Thyroid gland (tissue), 4 donors: ENCODE data around the gene STAG3. TPM values are rescaled to one million over a fixed set of nuclear protein-coding genes. Genes with fewer than 3 reads are reported as not detected.
"Not testable (repeated sequence)": the region's sequence is repeated elsewhere in the genome, so short reads cannot be mapped to it uniquely, and the experiment has no call there.

ENCODE experiments used
- DNase-seq, 2 donors: peaks; one replicate each; pipeline ENCODE4 v3.0.0-alpha.2; 2019
- H3K27ac ChIP-seq, 3 donors: fragments of 200-600 bp; sonication (generic); 1 replicate in 2 of 3; 2 replicates in 1 of 3; pipeline ENCODE4 v1.5.1; 2016 to 2019; ENCODE audit warnings: mild to moderate bottlenecking in 1 of 3, moderate library complexity in 1 of 3
- H3K27me3 ChIP-seq: fragments of 200-600 bp; sonication (generic); one replicate; pipeline ENCODE4 v1.5.1; 2019
- H3K36me3 ChIP-seq, 2 donors: fragments of 200-600 bp; sonication (generic); one replicate each; pipeline ENCODE4 v1.5.1; 2016 to 2019
- H3K4me1 ChIP-seq, 2 donors: fragments of 200-600 bp; sonication (generic); one replicate each; pipeline ENCODE4 v1.5.1; 2017 to 2019
- H3K4me3 ChIP-seq, 3 donors: fragments of 200-600 bp; sonication (generic); replicated peaks in 1 of 3; 1 replicate in 2 of 3; 2 replicates in 1 of 3; pipeline ENCODE4 v1.5.1; 2016; ENCODE audit warnings: mild to moderate bottlenecking in 1 of 3
- H3K9me3 ChIP-seq: fragments of 200-600 bp; sonication (generic); one replicate; pipeline ENCODE4 v1.5.1; 2017
- POLR2A ChIP-seq, 2 donors: fragments of 450-650 bp; IDR thresholded peaks; one replicate each; pipeline ENCODE4 v1.6.1; 2017; ENCODE audit warnings: antibody characterized with exemption in 2 of 2, mild to moderate bottlenecking in 2 of 2, moderate library complexity in 1 of 2
- WGBS, 2 donors: methylation state at CpG; one replicate each; pipeline ENCODE4 v1.1.5; 2017; 5-methylcytosine and 5-hydroxymethylcytosine counted together
- intact Hi-C: fragments of 100-400 bp; cut with DNase I; formaldehyde crosslinking; loops from one replicate; pipeline ENCODE4 v1.15.1; 2023
- total RNA-seq, 4 donors: library from RNA; depleted of rRNA; stranded (reverse); fragments of >200 nt; gene quantifications; one replicate each; pipeline ENCODE4 v1.2.3, GENCODE V29; 2016
- TF ChIP-seq, protein P1 (sequence below), 6 experiments: fragments of 200-600 bp in 3 of 6; fragments of 450-650 bp in 3 of 6; sonication (generic) in 3 of 6; IDR thresholded peaks; one replicate each; pipeline ENCODE4 v1.5.1; 2016 to 2019; ENCODE audit warnings: antibody characterized with exemption in 6 of 6, mild to moderate bottlenecking in 2 of 6, inconsistent platforms in 1 of 6, moderate library complexity in 1 of 6

The STAG3 gene
- total RNA-seq, 4 donors from 2014 or later: 0.34 to 2.7 (median 1.5) TPM; not detected in 1

DNA sequence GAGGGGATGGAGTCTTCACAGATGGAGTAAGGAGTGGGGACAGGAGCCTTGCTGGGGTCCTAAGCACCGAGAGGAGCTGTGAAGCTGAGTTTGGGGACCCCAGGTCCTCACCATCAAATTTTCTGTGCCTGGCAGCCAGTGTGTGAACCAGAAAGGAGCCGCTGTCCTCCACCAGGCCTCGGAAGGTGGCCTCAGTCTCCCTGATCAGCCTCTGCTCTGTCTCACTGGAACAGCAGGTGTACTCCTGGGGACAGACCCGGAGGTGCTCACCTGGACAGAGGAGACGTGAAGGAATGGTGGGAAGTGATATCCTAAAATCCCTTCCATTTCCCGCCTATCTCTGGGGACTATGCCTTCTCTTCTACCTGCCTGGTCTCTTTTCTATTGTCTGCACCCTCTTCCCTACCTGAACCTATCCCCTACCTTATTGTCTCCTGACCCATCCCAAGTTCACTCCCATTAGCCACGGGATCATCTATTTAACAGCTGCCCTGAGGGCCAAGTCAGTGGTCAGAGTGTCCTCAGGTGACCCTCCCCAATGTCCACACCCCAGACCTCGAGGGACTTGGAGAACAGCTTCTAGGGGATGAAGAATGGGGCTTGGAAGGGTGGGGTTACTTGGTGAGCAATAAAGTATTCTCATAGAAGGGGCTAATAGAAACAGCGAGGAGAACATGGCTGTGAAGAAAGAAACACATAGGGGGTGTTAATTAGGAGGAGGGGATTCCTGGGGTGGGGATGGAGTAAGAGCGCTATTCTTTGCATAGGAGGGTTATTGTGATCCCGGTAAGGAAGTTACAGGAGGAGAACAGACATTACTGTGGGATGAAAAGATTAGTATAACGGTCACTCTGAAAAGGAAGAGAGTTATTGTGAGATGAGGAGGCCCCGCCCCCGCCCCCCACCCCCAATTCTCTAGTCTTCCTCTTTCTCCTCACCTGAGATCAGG, 1.3 kb upstream of the STAG3 start:
- Histone ChIP-seq H3K4me1 (peaks cover 9 to 13% of the 10 kb centered on the region in 2 donors), H3K4me3 (peak overlapping the region in 1 of 3 donors; percentile 34), H3K27ac (no peak overlapping the region), H3K27me3 (peaks cover 4% of the 10 kb centered on the region), H3K9me3 (no peaks in the 10 kb centered on the region), H3K36me3 (no peaks in the 10 kb centered on the region)
- DNase-seq: no peak
- WGBS, 2 donors: 55 to 57% methylated on average over 14 of the region's 14 CpGs
- intact Hi-C loops: no loop called here
- no peak for TF ChIP-seq POLR2A (IDR thresholded peaks at IDR 0.05)
- TF ChIP-seq, protein P1, sequence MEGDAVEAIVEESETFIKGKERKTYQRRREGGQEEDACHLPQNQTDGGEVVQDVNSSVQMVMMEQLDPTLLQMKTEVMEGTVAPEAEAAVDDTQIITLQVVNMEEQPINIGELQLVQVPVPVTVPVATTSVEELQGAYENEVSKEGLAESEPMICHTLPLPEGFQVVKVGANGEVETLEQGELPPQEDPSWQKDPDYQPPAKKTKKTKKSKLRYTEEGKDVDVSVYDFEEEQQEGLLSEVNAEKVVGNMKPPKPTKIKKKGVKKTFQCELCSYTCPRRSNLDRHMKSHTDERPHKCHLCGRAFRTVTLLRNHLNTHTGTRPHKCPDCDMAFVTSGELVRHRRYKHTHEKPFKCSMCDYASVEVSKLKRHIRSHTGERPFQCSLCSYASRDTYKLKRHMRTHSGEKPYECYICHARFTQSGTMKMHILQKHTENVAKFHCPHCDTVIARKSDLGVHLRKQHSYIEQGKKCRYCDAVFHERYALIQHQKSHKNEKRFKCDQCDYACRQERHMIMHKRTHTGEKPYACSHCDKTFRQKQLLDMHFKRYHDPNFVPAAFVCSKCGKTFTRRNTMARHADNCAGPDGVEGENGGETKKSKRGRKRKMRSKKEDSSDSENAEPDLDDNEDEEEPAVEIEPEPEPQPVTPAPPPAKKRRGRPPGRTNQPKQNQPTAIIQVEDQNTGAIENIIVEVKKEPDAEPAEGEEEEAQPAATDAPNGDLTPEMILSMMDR (IDR thresholded peaks at IDR 0.05): no peak

DNA sequence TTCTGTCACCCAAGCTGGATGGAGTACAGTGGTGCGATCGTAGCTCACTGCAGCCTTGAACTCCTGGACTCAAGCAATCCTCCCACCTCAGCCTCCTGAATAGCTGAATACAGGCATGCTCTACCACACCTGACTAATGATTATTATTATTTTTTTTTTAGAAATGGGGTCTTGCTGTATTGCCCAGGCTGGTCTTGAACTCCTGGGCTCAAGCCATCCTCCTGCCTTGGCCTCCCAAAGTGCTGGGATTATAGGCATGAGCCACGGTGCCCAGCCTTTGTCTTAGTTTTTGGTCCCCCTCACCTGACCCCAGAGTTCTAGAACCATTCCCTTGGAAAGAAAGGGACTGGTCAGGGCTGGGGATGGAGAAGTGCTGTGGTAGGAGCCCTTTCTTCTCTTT, 2.4 kb downstream of the STAG3 start:
- H3K4me3 ChIP-seq, H3K9me3 ChIP-seq, intact Hi-C loops, H3K27ac ChIP-seq, H3K4me1 ChIP-seq, H3K36me3 ChIP-seq, H3K27me3 ChIP-seq, DNase-seq: not testable (repeated sequence)
- 95 to 97% methylated on average over 3 of the region's 3 CpGs for WGBS, 2 donors

DNA sequence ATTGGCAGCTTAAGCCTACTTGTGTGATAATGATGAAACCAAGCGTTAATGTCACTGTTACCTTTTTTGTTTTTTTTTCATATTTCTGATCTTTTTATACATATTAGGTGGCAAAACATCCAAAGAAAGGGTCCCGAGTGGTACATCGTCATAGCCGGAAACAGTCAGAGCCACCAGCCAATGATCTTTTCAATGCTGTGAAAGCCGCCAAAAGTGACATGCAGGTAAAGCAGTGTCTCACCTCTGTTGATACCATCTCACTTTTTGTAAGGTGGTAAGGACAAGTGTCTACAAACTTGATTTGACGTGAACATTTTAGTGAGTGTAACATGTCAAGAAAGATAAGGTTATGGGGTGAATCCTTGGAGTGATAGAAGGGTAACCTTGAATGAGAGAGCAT, 4.9 kb downstream of the STAG3 start:
- H3K4me3 ChIP-seq, H3K27ac ChIP-seq, DNase-seq, H3K9me3 ChIP-seq, H3K4me1 ChIP-seq, H3K36me3 ChIP-seq, H3K27me3 ChIP-seq, intact Hi-C loops: not testable (repeated sequence)
- WGBS, 2 donors: 80 to 84% methylated on average over 6 of the region's 6 CpGs

DNA sequence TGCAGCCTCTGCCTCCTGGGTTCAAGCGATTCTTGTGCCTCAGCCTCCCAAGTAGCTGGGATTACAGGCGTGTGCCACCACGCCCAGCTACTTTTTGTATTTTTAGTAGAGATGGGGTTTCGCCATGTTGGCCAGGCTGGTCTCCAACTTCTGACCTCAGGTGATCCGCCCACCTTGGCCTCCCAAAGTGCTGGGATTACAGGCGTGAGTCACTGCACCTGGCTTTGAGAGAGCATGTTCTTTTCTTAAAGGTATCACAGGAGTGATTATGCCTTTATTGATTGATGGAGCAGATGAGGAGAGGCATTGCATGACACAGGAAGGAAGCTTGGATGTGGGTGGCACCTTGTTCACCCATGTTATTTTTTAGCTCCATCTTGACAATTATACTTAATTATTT, 5.4 kb downstream of the STAG3 start:
- H3K27ac ChIP-seq, H3K4me1 ChIP-seq, intact Hi-C loops, H3K27me3 ChIP-seq, DNase-seq, H3K4me3 ChIP-seq, H3K9me3 ChIP-seq, H3K36me3 ChIP-seq: not testable (repeated sequence)
- 92% methylated on average over 6 of the region's 6 CpGs for WGBS, 2 donors

DNA sequence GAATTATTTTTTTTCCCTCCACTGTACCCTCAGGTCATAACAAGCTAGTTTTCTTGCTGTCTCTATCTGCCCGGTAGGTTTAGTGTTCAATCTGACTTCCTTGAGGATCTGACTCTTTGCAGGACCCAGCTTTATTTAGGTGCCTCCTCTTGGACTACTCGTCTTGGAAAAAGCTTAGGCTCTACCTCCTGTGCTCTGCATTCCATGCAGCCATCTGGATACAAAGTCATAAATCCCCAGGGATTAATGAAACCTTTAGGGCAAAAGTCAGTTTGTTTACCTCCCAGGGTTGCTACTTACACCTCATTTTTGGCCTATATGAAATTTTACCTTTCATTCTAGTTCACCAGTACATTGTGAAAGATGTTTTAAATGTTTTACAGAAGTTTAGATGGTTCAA, 8.0 kb downstream of the STAG3 start:
- TF ChIP-seq POLR2A (IDR thresholded peaks at IDR 0.05): no peak
- TF ChIP-seq, protein P1 (IDR thresholded peaks at IDR 0.05): no peak

DNA sequence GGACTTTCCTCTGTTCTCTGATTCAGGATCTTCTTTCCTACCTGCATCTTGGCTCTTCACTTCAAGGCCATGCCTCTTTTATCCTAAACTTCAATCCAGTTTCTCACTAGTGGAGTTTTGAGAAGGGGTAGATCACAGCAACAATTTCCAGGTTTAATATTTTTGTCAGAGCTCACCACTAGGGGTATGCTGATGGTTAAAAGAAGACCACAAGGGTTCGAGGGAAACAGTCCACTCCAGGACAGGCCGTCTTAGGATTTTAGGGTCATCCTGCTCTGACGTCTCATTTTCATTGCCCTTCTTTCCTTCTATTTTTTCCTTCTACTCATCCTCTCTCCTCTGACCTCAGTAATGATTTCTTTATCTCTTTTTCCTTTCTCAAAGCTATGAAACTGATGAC, 11.3 kb downstream of the STAG3 start:
- Histone ChIP-seq H3K4me3 (no peak overlapping the region), H3K9me3 (no peaks in the 10 kb centered on the region), H3K27me3 (no peaks in the 10 kb centered on the region), H3K27ac (no peak overlapping the region), H3K36me3 (no peaks in the 10 kb centered on the region), H3K4me1 (peaks cover 0 to 15% of the 10 kb centered on the region in 2 donors)
- 68 to 81% methylated on average over 3 of the region's 3 CpGs for WGBS, 2 donors
- intact Hi-C loops: no loop called here
- DNase-seq: no peak
- TF ChIP-seq, protein P1 (IDR thresholded peaks at IDR 0.05): no peak
- no peak for TF ChIP-seq POLR2A (IDR thresholded peaks at IDR 0.05)

More for the DNA sequence above, 8.0 kb downstream of the STAG3 start:
- Histone ChIP-seq H3K4me1 (no peaks in the 10 kb centered on the region), H3K9me3 (no peaks in the 10 kb centered on the region), H3K36me3 (no peaks in the 10 kb centered on the region), H3K27me3 (no peaks in the 10 kb centered on the region), H3K27ac (no peak overlapping the region), H3K4me3 (no peak overlapping the region)
- DNase-seq: no peak
- intact Hi-C loops: no loop called here
- 83 to 85% methylated on average over 2 of the region's 2 CpGs for WGBS, 2 donors
